LNCAP (cell line): Measurements from ENCODE around the gene LRRC43.

ENCODE experiments used
- CTCF ChIP-seq: fragments of 450-650 bp; IDR thresholded peaks from 2 replicates; pipeline ENCODE4 v1.5.1; 2017; ENCODE audit warnings: mild to moderate bottlenecking

LRRC43 gene

GRCh38 chr12:122206111-122206881, 23.4 kb downstream of the LRRC43 start:
- TF ChIP-seq CTCF: no peak

- TF ChIP-seq CTCF: no peak
Measured at GRCh38 chr12:122206976-122207375, 24.1 kb downstream of the LRRC43 start.

GRCh38 chr12:122207391-122207790, 24.5 kb downstream of the LRRC43 start:
- TF ChIP-seq CTCF: no peak

- TF ChIP-seq CTCF: no peak
Measured at GRCh38 chr12:122208073-122208820, 25.3 kb downstream of the LRRC43 start.

GRCh38 chr12:122215771-122216170, 32.8 kb downstream of the LRRC43 start:
- TF ChIP-seq CTCF: no peak

- TF ChIP-seq CTCF: no peak
Measured at GRCh38 chr12:122216445-122216844, 33.5 kb downstream of the LRRC43 start.

- no peak for TF ChIP-seq CTCF
Measured at GRCh38 chr12:122225683-122226365, 42.9 kb downstream of the LRRC43 start, which contains the start of gene DIABLO. Gene DIABLO, minus strand, starts transcription at chr12:122226052. Its CDS starts 38 bp downstream, at chr12:122226014.
